OCI-LY7 (cell line): Measurements from ENCODE around the gene FBH1. TPM values are rescaled to one million over a fixed set of nuclear protein-coding genes. Genes with fewer than 3 reads are reported as not detected.
"Not testable (repeated sequence)": the region's sequence is repeated elsewhere in the genome, so short reads cannot be mapped to it uniquely, and the experiment has no call there.

Experiments
- BruUV-seq: library from RNA; stranded (reverse); fragments of 400-500 nt; replicated peaks from 2 replicates; lab custom pipeline; 2021; lab: Mats Ljungman, UMichigan
- CTCF ChIA-PET: fragments of 300-600 bp; sonication (Branson Sonifier 250); formaldehyde crosslinking; loops from one replicate; lab custom pipeline; 2022; ENCODE audit warnings: antibody characterized with exemption; ENCODE audit not compliant: unreplicated experiment; lab: Charles Lee
- POLR2A ChIA-PET: fragments of 300-600 bp; sonication (Branson Sonifier 250); formaldehyde crosslinking; loops from one replicate; lab custom pipeline; 2022; ENCODE audit warnings: antibody characterized with exemption; lab: Charles Lee
- DNase-seq: peaks from one replicate; pipeline ENCODE4 v3.0.0-alpha.2; 2015; ENCODE audit warnings: low spot score
- H2AFZ ChIP-seq: fragments of 200-600 bp; sonication (generic), shearing (Covaris generic); 2 replicates; pipeline ENCODE4 v1.6.1; 2014; ENCODE audit warnings: mild to moderate bottlenecking, antibody characterized with exemption, low read length, moderate library complexity
- H3K27ac ChIP-seq: fragments of 200-600 bp; sonication (generic); 2 replicates; pipeline ENCODE4 v1.5.1; 2014; ENCODE audit warnings: mixed run types, low read depth, mild to moderate bottlenecking, moderate library complexity, low read length, inconsistent platforms; ENCODE audit not compliant: poor library complexity, severe bottlenecking
- H3K36me3 ChIP-seq: fragments of 200-600 bp; sonication (generic); 2 replicates; pipeline ENCODE4 v1.6.1; 2014; ENCODE audit warnings: mild to moderate bottlenecking, antibody characterized with exemption, low read length, moderate library complexity, mixed read lengths; ENCODE audit not compliant: insufficient read depth
- H3K4me1 ChIP-seq: fragments of 200-600 bp; sonication (generic); 2 replicates; pipeline ENCODE4 v1.5.1; 2014; ENCODE audit warnings: mild to moderate bottlenecking, low read length; ENCODE audit not compliant: insufficient read depth, poor library complexity, severe bottlenecking
- H3K4me2 ChIP-seq: fragments of 200-600 bp; sonication (generic); 2 replicates; pipeline ENCODE4 v1.6.1; 2014; ENCODE audit warnings: mild to moderate bottlenecking, low read length
- H3K4me3 ChIP-seq: fragments of 200-600 bp; sonication (generic); 2 replicates; pipeline ENCODE4 v1.5.1; 2014; ENCODE audit warnings: mild to moderate bottlenecking, low read depth, low read length; ENCODE audit not compliant: poor library complexity, severe bottlenecking
- H3K79me2 ChIP-seq: fragments of 200-600 bp; sonication (generic); 2 replicates; pipeline ENCODE4 v1.6.1; 2016; ENCODE audit warnings: low read depth, mild to moderate bottlenecking, low read length, moderate library complexity, mixed read lengths; ENCODE audit not compliant: insufficient read depth
- H3K9me2 ChIP-seq: fragments of 200-600 bp; sonication (generic); 2 replicates; pipeline ENCODE4 v1.6.1; 2016; ENCODE audit warnings: mild to moderate bottlenecking, low read length, mixed read lengths; ENCODE audit not compliant: insufficient read depth
- H3K9me3 ChIP-seq: fragments of 200-600 bp; sonication (generic); 2 replicates; pipeline ENCODE4 v1.6.1; 2014; ENCODE audit warnings: mild to moderate bottlenecking, mixed run types, low read length, mixed read lengths
- H4K20me1 ChIP-seq: fragments of 200-600 bp; sonication (generic); 2 replicates; pipeline ENCODE4 v1.6.1; 2014; ENCODE audit warnings: mild to moderate bottlenecking, antibody characterized with exemption, low read length, moderate library complexity, mixed read lengths; ENCODE audit not compliant: insufficient read depth
- CTCF ChIP-seq: fragments of 200-600 bp; sonication (generic); conservative IDR thresholded peaks from 2 replicates; pipeline ENCODE4 v1.5.1; 2014; ENCODE audit warnings: mild to moderate bottlenecking, antibody characterized with exemption, low read length, moderate library complexity, mixed read lengths
- EZH2phosphoT487 ChIP-seq: fragments of 200-600 bp; sonication (generic); IDR thresholded peaks from 2 replicates; pipeline ENCODE4 v1.6.1; 2018; ENCODE audit warnings: low read depth, borderline replicate concordance, mild to moderate bottlenecking, mixed run types, antibody characterized with exemption, low read length, moderate library complexity, mixed read lengths
- intact Hi-C: fragments of 100-400 bp; cut with micrococcal nuclease; formaldehyde crosslinking; loops from one replicate; pipeline ENCODE4 v1.10.0; 2022; ENCODE audit not compliant: unreplicated experiment
- total RNA-seq, 2 experiments: library from RNA; depleted of rRNA in 1 of 2; stranded (reverse); fragments of >200 nt in 1 of 2; shearing (Covaris generic) in 1 of 2; gene quantifications; 2 replicates each; pipeline ENCODE4 v1.2.3, GENCODE V29; 2014 to 2022

Gene FBH1
- total RNA-seq, 2 experiments from 2014 or later = 58.1 to 65.6 TPM

GRCh38 chr10:5905854-5906507 is 15.9 kb downstream of the FBH1 start:
- no TSS peak for BruUV-seq

GRCh38 chr10:5906651-5907050 is 16.6 kb downstream of the FBH1 start:
- no TSS peak for BruUV-seq
- no peak for DNase-seq
- TF ChIP-seq CTCF (no peak), EZH2phosphoT487 (no peak)
- H3K9me3 ChIP-seq = no peaks in the 10 kb centered on the region
- intact Hi-C loops = no loop called here
- H4K20me1 ChIP-seq = no peaks in the 10 kb centered on the region
- POLR2A ChIA-PET = interaction anchor here (0.6 to 2.0 kb wide), 3 partner anchors 12 to 256 kb away, joined by 3 to 5 read pairs (median 4); no protein-coding TSS in a partner anchor
- H3K4me2 ChIP-seq = no peak overlapping the region
- CTCF ChIA-PET = no interaction called here
- H2AFZ ChIP-seq = no peak overlapping the region
- peaks cover 54% of the 10 kb centered on the region for H3K36me3 ChIP-seq
- peaks cover 8% of the 10 kb centered on the region for H3K4me1 ChIP-seq
- H3K4me3 ChIP-seq = no peak overlapping the region
- no peak overlapping the region for H3K27ac ChIP-seq
- no peaks in the 10 kb centered on the region for H3K79me2 ChIP-seq
- no peaks in the 10 kb centered on the region for H3K9me2 ChIP-seq

More at GRCh38 chr10:5905854-5906507, 15.9 kb downstream of the FBH1 start:
- no peak overlapping the region for H2AFZ ChIP-seq
- TF ChIP-seq EZH2phosphoT487 (no peak), CTCF (no peak)
- H3K79me2 ChIP-seq = no peaks in the 10 kb centered on the region
- intact Hi-C loops = no loop called here
- peaks cover 48% of the 10 kb centered on the region for H3K36me3 ChIP-seq
- H4K20me1 ChIP-seq = no peaks in the 10 kb centered on the region
- CTCF ChIA-PET = no interaction called here
- no peak for DNase-seq
- POLR2A ChIA-PET = interaction anchor here (0.7 kb wide), 1 partner anchor 20 kb away, joined by 4 read pairs; no protein-coding TSS in a partner anchor
- H3K4me2 ChIP-seq = no peak overlapping the region
- peaks cover 8% of the 10 kb centered on the region for H3K4me1 ChIP-seq
- H3K9me3 ChIP-seq = no peaks in the 10 kb centered on the region
- H3K9me2 ChIP-seq = no peaks in the 10 kb centered on the region
- no peak overlapping the region for H3K4me3 ChIP-seq
- no peak overlapping the region for H3K27ac ChIP-seq

- H3K4me3 ChIP-seq, BruUV-seq, CTCF ChIA-PET, H3K9me2 ChIP-seq, H3K27ac ChIP-seq, H3K9me3 ChIP-seq, H3K79me2 ChIP-seq, intact Hi-C loops, DNase-seq, H2AFZ ChIP-seq, H4K20me1 ChIP-seq, H3K4me2 ChIP-seq, H3K4me1 ChIP-seq: not testable (repeated sequence)
- POLR2A ChIA-PET = interaction anchor here (0.8 kb wide), 1 partner anchor 365 kb away, joined by 3 read pairs; no protein-coding TSS in a partner anchor
- peaks cover 62% of the 10 kb centered on the region for H3K36me3 ChIP-seq
Observed at GRCh38 chr10:5908676-5909075, 18.6 kb downstream of the FBH1 start.
